GM04504 (cell line): Measurements from ENCODE around the gene RUFY2.

Source experiments
- DNase-seq: peaks from one replicate; pipeline ENCODE4 v3.0.0-alpha.2; 2012; ENCODE audit warnings: low read depth

RUFY2 gene

DNA sequence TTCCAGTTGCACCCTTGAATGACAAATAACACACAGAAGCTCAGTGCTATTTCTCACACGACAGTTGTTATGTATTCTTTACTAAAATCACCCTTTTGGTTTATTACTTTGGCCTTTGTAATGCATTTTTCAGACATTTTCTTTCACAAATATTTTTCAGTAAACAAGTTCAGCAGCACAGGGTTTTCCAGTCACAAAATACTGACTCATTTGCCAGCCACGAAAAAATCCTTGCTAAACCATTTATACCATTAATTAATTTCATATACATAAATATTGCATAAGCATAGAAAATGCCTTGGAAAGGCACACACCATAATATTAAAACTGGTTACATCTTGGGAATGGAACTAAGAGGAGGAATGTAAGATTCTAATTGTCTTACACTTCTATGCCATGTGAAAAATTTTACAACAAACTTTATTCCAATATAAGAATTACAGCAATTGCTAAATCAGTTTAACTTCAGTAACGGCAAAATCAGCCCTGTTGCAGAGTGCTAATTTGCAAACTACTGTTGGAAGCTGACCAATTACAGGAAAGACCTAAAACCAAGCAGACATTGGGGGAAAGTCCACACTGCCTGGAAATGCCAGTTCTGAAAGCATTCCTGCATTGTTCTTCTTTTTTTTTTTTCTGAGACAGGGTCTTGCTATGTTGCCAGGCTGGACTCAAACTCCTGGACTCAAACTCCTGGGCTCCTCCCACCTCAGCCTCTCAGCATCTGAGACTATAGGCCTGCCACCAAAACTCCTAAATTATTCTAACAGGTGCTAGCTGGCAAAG is 42.8 kb downstream of the RUFY2 start:
- no peak for DNase-seq

DNA sequence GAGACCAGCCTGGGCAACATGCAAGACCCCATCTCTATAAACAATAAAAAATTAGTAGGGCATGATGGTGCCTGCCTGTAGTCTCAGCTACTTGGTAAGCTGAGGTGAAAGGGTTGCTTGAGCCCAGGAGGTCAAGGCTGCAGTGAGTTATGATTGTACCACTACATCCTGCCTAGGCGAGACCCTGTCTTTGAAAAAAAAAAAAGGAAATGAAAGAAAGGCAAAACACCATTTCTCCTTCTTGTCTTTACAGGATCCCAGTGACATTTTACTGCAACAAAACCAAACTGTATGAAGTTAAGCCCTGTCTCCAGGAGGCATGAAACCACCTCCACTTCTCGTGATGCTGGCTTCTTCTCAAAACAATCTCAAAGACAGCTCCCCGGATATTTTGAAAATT is 44.5 kb downstream of the RUFY2 start:
- no peak for DNase-seq

DNA sequence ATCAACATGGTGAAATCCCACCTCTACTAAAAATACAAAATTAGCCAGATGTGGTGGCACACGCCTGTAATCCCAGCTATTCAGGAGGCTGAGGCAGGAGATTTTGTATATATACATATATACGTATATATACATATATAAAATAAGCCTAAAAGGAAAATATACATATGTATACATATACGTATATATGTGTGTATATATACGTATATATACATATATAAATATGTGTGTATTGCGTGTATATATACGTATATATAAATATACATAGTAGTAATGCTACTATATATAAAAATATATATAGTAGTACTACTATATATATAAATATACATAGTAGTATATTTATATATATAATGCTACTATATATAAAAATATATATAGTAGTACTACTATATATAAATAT is 47.9 kb downstream of the RUFY2 start:
- DNase-seq: no peak

DNA sequence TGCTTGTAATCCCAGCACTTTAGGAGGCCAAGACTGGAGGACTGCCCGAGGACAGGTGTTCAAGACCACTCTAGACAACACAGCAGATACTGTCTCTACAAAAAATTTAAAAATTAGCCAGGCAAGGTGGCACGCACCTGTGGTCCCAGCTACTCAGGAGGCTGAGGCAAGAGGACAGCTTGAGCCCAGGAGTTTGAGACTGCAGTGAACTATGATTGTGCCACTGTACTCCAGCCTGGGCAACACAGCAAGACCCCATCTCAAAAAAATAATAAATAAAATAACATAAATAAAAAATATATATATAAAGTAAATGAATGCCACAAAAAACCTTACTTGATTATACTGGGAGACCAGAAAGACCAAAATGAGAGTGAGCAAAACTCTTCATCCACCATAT is 53.5 kb downstream of the RUFY2 start:
- no peak for DNase-seq

DNA sequence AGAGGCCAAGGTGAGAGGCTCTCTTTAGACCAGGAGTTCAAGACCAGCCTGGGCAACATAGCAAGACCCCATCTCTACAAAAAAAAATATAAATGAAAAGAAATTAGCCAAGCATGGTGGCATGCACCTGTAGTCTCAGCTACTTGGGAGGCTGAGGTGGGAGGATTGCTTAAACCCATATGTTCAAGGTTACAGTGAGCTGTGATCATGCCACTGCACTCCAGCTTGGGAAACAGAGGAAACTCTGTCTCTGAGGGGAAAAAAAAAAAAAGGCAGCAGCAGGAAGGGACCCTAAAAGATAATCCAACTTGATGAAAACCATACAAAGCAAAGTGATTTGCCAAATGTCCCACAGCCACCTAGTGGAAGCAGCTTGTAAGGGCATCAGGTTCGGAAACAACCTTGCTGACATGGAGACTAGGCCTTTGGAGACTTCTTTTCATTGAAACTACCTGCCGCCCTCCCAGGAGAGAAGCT is 58.8 kb downstream of the RUFY2 start:
- peak; percentile 20 for DNase-seq

DNA sequence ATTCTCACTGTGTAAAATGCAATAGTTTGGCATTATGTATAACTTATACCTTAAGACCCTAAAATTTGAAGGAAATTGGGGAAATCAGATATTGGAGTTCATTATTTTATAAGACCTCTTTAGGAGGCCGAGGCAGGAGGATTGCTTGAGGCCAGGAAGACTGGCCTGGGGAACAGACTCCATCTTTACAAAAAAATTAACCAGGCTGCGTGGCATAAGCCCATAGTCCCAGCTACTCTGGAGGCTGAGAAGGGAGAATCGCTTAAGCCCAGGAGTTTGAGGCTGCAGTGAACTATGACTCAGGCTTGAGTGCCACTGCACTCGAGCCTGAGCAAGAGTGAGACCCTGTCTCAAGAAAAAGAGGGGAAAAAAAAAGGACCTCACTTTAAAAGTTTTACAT is 60.3 kb downstream of the RUFY2 start:
- DNase-seq: no peak

DNA sequence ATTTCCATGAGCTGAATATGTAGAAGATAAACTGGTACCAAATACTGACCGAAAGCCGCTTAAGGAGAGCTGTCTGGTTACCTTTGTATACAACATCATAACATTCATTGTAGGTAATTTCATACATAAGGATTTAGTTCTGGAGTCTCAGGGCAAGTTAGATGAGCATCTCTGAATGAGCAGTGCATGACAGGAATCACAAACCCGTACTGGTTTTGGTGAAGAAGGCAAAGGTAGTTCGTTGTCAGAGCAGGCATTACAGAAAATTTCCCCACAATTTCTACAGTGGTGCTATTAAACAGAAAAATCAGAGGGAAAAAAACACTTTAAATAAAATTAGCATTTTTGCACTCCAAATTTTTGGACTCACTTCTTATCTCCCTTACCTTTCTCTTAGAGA is 61.5 kb downstream of the RUFY2 start:
- no peak for DNase-seq

DNA sequence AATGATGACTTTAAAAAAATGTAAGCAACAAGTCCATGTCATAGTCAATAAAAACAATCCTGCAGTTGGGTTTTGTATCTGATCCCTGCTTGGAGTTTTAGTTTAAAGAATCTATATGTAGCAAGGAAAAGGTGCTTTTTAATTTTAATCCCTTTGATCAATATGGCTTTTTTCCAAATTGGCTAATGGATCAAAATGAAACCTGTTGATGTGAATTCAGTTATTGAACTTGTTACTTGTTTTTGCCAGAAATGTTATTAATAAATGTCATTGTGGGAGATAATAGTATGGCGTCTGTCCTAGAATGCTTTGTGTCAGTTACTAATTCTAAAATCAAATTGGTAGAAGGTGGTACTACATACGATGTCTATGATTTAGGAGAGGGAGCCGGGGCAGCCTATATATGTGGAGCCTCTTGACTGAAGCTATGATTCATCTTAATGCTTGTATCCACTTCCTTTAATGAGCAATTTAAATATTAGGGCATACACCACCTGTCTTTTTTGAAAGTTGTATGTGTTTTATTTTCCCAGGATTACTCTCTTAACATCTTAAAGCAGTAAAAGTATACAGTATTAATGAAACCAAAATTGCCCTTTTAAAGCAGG is 64.1 kb downstream of the RUFY2 start:
- no peak for DNase-seq

DNA sequence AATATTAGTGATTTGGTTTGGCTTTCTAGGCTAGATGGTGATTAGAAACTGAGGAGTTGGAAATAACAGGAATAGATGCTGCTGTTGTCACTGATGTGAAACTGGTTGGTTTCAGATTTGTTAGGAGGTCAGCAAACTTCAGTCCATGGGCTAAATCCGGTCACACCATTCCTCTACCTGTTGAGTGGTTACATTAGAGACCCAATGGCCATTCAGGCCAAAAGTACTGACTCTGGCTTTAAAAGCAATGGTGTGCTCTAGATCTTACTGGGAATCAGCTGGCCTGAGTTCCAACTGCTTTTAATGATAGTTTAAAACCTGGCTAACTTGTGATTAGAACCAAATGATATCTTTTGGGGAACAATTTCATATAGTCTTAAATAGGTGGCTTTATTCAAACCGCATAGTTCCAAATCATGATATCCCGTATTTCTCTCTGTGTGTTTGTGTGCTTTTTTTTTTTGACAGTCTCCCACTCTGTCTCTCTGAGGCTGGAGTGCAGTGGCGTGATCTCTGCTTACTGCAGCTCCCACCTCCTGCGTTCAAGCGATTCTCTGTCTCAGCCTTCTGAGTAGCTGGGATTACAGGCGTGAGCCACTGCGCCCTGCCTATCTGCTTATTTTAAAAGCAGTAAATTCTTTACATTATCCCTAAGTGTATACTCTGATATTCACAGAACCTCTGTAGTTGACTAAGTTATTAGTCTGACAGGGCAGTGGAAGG is 66.6 kb downstream of the RUFY2 start:
- no peak for DNase-seq

DNA sequence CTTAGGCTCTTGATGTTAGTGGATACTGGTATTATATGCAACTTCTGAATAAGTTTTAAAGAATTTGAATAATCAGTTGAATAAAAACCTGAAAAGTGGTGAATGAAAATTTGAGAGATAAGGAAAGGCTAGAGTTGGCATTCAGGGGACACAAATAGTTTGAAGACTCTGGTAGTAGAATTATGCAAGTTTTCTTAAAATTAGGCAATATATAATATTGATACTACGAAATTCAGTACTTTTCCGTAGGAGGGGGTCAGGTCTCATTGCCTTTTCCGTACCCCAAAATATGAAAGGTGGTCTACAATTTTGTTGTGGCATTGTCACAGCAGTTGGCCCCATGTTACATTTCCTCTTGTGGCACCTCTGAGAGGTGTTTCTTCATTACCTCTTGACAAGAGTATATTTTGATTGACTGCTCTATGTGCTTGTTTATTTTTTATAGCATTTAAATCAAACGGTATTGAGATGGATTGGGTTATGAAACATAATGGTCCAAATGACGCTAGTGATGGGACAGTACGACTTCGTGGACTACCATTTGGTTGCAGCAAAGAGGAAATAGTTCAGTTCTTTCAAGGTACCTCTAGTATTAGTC is 70.2 kb downstream of the RUFY2 start:
- DNase-seq: no peak

DNA sequence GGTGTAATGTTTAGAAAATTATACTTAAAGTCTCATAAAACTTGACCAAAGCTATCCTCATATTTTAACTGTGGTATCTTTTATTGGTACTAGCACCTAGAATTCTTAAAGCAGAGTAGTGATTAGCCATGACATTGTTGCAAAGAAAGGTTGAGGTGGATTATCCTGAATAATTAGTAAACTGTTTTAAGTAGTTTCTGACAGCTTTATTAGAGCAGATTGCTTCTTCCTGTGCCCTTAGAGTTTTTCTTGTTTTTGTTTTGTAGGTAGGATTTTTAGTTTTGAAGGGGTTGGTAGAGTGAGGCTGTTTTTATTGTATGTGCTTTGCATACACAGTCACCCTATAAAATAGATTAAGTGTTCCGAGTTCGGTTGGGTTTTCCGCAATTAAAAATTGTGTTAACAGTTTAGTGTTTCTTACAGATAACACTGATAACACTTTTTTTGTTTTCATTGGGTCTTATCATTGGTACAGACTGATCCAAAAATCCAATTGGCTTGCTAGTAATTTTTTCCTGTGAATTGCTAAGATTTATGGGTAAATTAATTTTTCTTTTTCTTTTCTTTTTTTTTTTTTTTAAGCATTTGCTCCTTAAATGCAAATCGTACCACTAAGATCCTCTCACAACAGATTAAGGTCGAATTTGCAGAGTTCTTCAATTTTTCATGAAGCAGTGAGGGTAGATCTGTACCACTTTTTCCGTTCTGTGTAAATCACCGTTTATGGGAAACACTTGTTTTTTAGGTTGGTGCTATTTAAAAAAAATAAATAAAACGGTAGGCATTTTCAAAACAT is 72.2 kb downstream of the RUFY2 start:
- no peak for DNase-seq

DNA sequence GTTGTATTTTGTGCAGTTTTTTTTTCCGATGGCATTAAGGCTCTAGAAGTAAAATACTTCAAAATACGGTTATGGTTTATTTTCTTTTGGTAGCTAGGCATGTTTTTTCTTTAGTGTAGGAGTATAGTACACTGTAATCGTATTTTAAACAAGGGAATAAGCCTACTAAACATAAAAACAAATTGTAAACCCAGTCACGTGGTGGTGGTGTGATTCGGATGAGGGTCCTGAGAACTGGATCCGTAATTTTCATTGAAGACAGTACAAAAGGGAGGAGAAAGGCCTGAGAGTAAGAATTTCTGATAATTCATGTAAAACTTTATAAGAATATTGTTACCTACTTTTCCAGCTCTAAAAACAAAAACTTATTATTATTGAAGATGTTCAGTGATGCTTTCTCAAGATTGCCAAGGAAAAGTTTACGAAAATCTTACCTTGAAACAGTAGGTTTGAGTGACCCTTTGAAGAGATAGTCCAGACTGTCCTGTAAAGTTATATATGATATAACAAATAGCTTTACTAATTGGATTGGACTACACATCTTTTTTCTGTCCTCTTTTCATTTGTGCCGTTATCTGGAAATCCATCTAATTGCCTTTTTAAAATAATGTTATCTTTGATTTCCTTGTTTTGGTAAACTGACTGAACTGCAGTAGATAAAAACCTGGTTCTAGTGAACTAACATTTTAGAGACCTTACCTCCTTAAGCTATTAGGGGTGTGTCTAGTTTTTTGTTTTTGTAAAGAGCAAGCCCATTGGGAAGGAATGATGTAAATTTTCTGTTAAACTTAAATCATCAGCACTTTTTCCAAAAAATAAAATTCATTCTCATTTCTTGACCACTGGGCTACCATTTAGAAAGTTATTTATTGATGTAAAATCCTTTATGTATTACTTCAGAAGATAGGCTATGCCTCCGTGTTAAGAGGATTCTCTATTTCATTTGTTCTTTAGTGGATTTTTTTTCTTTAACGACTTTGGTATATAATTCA is 73.3 kb downstream of the RUFY2 start:
- DNase-seq: no peak

DNA sequence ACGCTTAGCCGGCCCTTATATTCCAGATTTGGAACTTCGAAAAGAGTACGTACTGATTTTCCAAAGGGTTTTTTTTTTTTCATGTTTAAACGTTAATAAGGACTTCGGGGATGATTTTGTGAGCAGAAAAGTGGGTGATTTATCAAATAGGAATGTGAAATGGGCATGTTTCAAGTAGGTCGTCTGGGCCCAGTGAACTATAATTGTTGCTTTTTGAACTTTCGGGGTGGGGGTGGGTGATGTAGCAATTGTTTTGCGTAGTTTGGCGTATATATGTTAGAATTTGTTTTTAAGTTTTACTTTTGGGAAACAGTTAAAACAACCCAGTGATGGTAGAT is 74.0 kb downstream of the RUFY2 start:
- DNase-seq: no peak

DNA sequence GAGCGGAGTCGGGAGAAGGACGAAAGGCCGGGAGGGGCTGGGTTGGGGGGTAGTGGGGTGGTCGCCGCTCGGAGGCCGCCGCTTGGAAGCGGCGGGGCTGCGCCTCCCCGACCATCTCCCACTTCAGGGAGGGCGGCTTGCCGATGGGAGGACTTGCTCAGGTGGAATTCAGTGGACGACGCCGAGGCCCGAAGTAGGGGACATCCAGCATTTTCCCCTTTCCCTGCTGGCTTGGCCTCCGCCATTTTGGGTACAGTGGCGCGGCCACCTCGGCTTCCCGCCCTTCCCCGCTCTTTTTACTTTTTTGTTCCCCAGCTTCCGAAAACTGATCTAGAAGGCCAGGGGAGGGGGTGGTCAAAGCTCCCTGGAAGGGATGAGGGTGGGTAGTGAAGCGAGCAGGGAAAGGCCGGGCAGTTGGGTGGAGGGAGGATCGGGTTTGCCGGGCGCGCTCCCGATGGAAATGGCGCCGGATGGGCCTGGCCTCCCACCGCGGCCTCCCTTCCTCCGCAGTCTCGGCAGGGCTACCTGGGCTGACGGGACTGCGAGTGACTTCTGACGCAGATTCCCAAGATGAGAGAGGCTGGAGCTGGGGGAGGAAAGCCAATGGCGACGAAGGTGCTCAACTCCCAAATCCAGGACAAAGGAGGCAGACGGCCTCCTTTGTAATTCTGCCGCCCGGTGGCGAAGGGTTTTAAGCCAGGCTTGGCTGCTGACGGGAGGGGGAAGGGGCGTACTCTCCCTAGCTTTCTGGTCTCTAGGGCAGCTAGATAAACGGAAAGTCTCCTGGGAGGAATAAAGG is 74.6 kb downstream of the RUFY2 start, which contains the start of gene PBLD:
PBLD (minus strand) TSS at position 670 of the 799 bp plus-strand sequence. CDS start 26,084 bp downstream, outside the sequence.
- peak; percentile 65 for DNase-seq

DNA sequence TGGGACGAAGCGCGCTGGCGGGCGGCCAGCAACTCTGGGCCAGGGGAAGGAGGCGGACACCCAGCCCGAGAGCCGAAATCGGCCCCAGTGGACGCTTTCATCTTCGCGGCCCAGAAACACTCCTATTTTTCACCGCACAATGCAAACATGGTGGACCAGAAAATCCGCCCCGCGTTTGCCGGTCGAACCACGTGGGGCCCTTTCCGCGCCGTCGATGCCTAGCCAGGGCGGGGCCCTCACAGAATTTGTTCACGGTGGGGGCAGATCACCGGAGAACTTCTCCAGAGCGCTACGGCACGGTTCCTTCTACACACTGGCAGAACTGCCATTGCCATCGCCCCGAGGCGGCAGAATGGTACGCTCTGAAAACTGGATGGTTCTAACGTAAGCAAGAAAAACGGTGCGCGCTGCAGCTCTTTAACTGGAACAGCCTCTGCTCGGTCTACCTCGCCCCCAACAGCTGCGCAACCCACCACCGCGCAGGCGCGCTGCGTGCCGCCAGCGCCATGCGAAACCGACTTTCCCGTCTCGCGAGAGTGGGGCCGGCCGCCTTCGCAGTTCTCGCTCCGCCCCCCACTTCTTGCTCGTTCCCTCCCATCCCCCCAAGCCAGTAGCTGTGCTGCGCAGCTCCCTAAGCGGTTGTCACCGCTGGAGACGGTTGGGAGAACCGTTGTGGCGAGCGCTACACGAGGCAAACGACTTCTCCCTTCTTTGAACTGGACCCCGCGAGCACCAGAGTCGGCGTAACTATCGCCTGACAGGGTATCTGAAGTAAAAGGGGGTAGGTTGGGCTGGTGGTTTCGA is 75.4 kb downstream of the RUFY2 start, which contains the start of gene HNRNPH3:
HNRNPH3 (plus strand) TSS at position 610 of the 804 bp plus-strand sequence. CDS start 5,158 bp downstream, outside the sequence.
- peak; percentile 93 for DNase-seq

DNA sequence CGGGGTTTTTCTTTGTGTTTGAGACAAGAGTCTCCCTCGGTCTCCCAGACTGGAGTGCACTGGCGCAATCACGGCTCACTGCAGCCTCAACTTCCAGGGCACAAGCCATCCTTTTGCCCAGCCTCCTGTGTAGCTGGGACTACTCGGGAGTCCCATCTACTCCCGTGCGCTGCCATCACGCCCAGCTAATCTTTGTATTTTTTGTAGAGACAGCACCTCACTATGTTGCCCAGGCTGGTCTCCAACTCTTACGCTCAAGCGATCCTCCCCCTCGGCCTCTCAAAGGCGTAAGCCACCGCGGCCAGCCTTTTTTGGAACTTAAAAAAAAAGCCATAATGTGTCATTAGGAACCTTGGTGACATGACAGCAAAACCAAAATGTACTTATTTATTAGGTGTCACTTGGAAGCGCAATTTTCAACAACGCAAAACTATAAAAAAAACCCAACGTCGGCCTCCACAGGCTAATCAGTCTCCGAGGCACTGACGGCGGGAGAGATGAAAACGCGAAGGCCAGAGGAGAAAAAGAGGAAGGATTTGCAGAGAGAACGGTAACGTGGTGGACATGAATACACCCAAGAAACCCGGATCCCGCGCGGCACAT is 76.1 kb downstream of the RUFY2 start:
- no peak for DNase-seq

DNA sequence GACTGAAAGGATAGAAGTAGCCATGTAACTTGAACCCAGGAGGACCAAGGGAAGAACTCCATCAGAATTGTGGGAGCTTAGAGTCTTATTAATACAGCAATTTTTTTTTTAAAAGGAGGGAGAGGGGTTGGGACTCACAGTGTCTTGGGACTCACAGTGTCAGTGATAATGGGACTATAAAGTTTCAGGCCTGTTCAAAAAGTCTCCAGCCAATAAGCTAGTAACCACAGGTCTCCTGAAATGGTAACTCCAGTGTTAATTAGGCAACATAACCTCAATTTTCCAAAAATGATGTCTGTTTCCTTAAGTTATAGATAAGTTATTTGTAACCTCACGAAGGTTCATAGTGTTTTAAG is 77.6 kb downstream of the RUFY2 start:
- DNase-seq: no peak
